Daoy (cell line): ENCODE results near the gene DNM3. TPM values are rescaled to one million over a fixed set of nuclear protein-coding genes. Genes with fewer than 3 reads are reported as not detected.

ENCODE experiments used
- DNase-seq: peaks from one replicate; pipeline ENCODE4 v3.0.0-alpha.2; 2015; ENCODE audit warnings: low read depth
- total RNA-seq: library from RNA; depleted of rRNA; stranded (reverse); fragments of >200 nt; shearing (Covaris generic); gene quantifications from 2 replicates; pipeline ENCODE4 v1.2.3, GENCODE V29; 2014

The DNM3 gene
- total RNA-seq, 1 experiment from 2014 or later: 4.5 TPM

GRCh38 chr1:172324086-172324485 is 482.8 kb downstream of the DNM3 start:
- no peak for DNase-seq

GRCh38 chr1:172324761-172325160 is 483.5 kb downstream of the DNM3 start:
- no peak for DNase-seq

GRCh38 chr1:172325531-172325930 is 484.2 kb downstream of the DNM3 start:
- DNase-seq: peak; percentile 43

- no peak for DNase-seq
These were observed 484.8 kb downstream of the DNM3 start for GRCh38 chr1:172326136-172326535.

GRCh38 chr1:172328266-172328665 is 487.0 kb downstream of the DNM3 start:
- DNase-seq: no peak

- DNase-seq: no peak
These were observed 490.9 kb downstream of the DNM3 start for GRCh38 chr1:172332230-172332629.

GRCh38 chr1:172335377-172335776 is 494.1 kb downstream of the DNM3 start:
- DNase-seq: no peak

GRCh38 chr1:172338295-172338735 is 497.0 kb downstream of the DNM3 start:
- no peak for DNase-seq

GRCh38 chr1:172339842-172340241 is 498.5 kb downstream of the DNM3 start:
- no peak for DNase-seq

GRCh38 chr1:172340520-172340919 is 499.2 kb downstream of the DNM3 start:
- DNase-seq: no peak

- no peak for DNase-seq
These were observed 500.4 kb downstream of the DNM3 start for GRCh38 chr1:172341697-172342096.

GRCh38 chr1:172342584-172343239 is 501.4 kb downstream of the DNM3 start:
- DNase-seq: peak; percentile 16

- DNase-seq: peak; percentile 82
These were observed 502.2 kb downstream of the DNM3 start for GRCh38 chr1:172343240-172344160.

GRCh38 chr1:172344444-172344843 is 503.1 kb downstream of the DNM3 start:
- peak; percentile 64 for DNase-seq

- DNase-seq: no peak
These were observed 503.8 kb downstream of the DNM3 start for GRCh38 chr1:172345077-172345476.

- DNase-seq: no peak
These were observed 506.1 kb downstream of the DNM3 start for GRCh38 chr1:172347416-172347815.

GRCh38 chr1:172350856-172351255 is 509.6 kb downstream of the DNM3 start:
- no peak for DNase-seq

GRCh38 chr1:172351346-172351745 is 510.0 kb downstream of the DNM3 start:
- no peak for DNase-seq

GRCh38 chr1:172351754-172352161 is 510.5 kb downstream of the DNM3 start:
- peak; percentile 60 for DNase-seq

- peak; percentile 67 for DNase-seq
These were observed 511.1 kb downstream of the DNM3 start for GRCh38 chr1:172352435-172352834.

- peak; percentile 63 for DNase-seq
These were observed 513.3 kb downstream of the DNM3 start for GRCh38 chr1:172354291-172355274.

- DNase-seq: peak; percentile 84
These were observed 515.3 kb downstream of the DNM3 start for GRCh38 chr1:172356620-172357019.
